Gastrocnemius medialis (tissue), 4 donors: ENCODE results near the gene ITPK1. TPM values are rescaled to one million over a fixed set of nuclear protein-coding genes. Genes with fewer than 3 reads are reported as not detected.
"Not testable (repeated sequence)": the region's sequence is repeated elsewhere in the genome, so short reads cannot be mapped to it uniquely, and the experiment has no call there.

Source experiments
- ATAC-seq, 2 donors: fragments of 150-250 bp; one replicate each; pipeline ENCODE4 v1.9.1; 2016
- DNase-seq, 2 donors: peaks; one replicate each; pipeline ENCODE4 v3.0.0-alpha.2; 2019
- H3K27ac ChIP-seq, 4 donors: fragments of 200-600 bp; sonication (generic); 1 replicate in 1 of 4; 2 replicates in 3 of 4; pipeline ENCODE4 v1.5.1; 2016 to 2018; ENCODE audit warnings: mild to moderate bottlenecking in 2 of 4, moderate library complexity in 1 of 4
- H3K27me3 ChIP-seq, 3 donors: fragments of 200-600 bp; sonication (generic) in 2 of 3; 1 replicate in 1 of 3; 2 replicates in 2 of 3; pipeline versions ENCODE4 v1.5.1 to v1.6.0; 2016 to 2019; ENCODE audit warnings: mild to moderate bottlenecking in 1 of 3, moderate library complexity in 1 of 3
- H3K36me3 ChIP-seq, 2 donors: fragments of 200-600 bp; sonication (generic) in 1 of 2; one replicate each; pipeline ENCODE4 v1.5.1; 2017 to 2018
- H3K4me1 ChIP-seq, 2 donors: fragments of 200-600 bp; sonication (generic) in 1 of 2; one replicate each; pipeline ENCODE4 v1.5.1; 2016 to 2017; ENCODE audit warnings: mild to moderate bottlenecking in 2 of 2
- H3K4me3 ChIP-seq, 4 donors: fragments of 200-600 bp; sonication (generic) in 3 of 4; 1 replicate in 1 of 4; 2 replicates in 3 of 4; pipeline ENCODE4 v1.5.1; 2016 to 2019; ENCODE audit warnings: mild to moderate bottlenecking in 2 of 4
- H3K9me3 ChIP-seq, 3 donors: fragments of 200-600 bp; sonication (generic) in 2 of 3; 1 replicate in 1 of 3; 2 replicates in 2 of 3; pipeline ENCODE4 v1.5.1; 2016 to 2019
- POLR2A ChIP-seq, 2 donors: fragments of 450-650 bp; IDR thresholded peaks; one replicate each; pipeline ENCODE4 v1.6.1; 2017; ENCODE audit warnings: antibody characterized with exemption in 2 of 2, mild to moderate bottlenecking in 2 of 2, moderate library complexity in 2 of 2
- in situ Hi-C, 4 donors: fragments of 200-750 bp; cut with MboI; loops; one replicate each; pipeline versions ENCODE4 v1.15.0 to v1.8.0; 2017; ENCODE audit warnings: low sequenced_read_pairs in 4 of 4
- intact Hi-C: fragments of 100-400 bp; cut with DNase I; formaldehyde crosslinking; loops from one replicate; pipeline ENCODE4 v1.15.1; 2023; ENCODE audit warnings: low total_unique reads
- total RNA-seq, 4 donors: library from RNA; depleted of rRNA; stranded (reverse); fragments of >200 nt; gene quantifications; one replicate each; pipeline versions ENCODE4 v1.1.0 to v1.2.3, GENCODE V29; 2016
- TF ChIP-seq, protein P1 (sequence below), 5 experiments: fragments of 450-650 bp in 3 of 5; fragments of 200-600 bp in 2 of 5; sonication (generic) in 2 of 5; IDR thresholded peaks in 4 of 5; conservative IDR thresholded peaks in 1 of 5; 1 replicate in 4 of 5; 2 replicates in 1 of 5; pipeline ENCODE4 v1.5.1; 2016 to 2019; ENCODE audit warnings: antibody characterized with exemption in 5 of 5, mild to moderate bottlenecking in 3 of 5, moderate library complexity in 3 of 5

The ITPK1 gene
- total RNA-seq, 4 donors from 2014 or later = 49.7 to 80.1 (median 53.6) TPM

DNA sequence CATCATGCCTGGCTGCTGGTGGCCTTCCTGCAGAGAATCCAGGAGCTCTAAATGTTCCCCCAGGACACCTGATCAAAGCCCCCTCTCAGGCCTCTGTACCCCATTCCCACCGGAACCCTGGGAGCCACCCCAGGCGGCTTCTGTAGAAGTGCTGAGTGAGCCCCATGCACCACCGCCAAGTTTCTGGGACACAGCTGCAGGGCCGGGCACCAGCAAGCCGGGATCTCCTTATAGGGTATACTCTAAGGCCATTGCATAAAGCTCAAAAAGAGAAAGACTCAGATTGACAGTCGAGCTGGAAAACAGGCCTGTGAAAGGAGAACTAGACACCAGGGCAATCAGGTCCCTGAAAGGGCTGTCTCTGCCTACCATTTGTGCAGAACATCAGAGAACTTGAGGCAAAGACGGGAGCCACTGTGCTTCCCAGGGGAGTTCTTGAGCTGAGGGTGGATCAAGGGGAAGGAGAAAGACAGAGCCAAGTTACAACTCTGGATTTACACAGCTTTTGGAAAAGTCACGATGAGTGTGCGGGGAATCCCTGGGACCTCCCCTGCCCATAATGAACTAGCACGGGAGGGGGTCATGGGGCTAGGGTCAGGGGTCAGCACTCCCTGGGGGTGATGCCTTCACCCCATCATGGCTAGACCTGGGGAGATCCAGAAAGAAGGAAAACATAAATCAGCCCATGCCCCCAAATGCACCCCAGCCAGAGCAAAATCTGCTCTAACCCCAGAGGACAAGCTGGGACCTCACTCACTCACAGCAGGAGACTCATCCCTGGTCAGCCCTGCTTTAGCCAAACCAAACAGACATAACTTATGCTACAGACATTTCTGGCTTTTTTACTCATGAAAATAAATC lies 51.1 kb downstream of the ITPK1 start:
- ATAC-seq (peak in 1 of 2 donors; percentile 80), DNase-seq (peak in 1 of 2 donors; percentile 44)
- no peak overlapping the region for H3K4me3 ChIP-seq
- H3K36me3 ChIP-seq = no peaks in the 10 kb centered on the region
- no peaks in the 10 kb centered on the region for H3K27me3 ChIP-seq
- no peaks in the 10 kb centered on the region for H3K9me3 ChIP-seq
- TF ChIP-seq, protein P1, sequence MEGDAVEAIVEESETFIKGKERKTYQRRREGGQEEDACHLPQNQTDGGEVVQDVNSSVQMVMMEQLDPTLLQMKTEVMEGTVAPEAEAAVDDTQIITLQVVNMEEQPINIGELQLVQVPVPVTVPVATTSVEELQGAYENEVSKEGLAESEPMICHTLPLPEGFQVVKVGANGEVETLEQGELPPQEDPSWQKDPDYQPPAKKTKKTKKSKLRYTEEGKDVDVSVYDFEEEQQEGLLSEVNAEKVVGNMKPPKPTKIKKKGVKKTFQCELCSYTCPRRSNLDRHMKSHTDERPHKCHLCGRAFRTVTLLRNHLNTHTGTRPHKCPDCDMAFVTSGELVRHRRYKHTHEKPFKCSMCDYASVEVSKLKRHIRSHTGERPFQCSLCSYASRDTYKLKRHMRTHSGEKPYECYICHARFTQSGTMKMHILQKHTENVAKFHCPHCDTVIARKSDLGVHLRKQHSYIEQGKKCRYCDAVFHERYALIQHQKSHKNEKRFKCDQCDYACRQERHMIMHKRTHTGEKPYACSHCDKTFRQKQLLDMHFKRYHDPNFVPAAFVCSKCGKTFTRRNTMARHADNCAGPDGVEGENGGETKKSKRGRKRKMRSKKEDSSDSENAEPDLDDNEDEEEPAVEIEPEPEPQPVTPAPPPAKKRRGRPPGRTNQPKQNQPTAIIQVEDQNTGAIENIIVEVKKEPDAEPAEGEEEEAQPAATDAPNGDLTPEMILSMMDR (IDR thresholded peaks at IDR 0.05 in 4 of 5, conservative IDR thresholded peaks at IDR 0.05 in 1 of 5) = no peak
- TF ChIP-seq POLR2A (IDR thresholded peaks at IDR 0.05) = no peak
- intact Hi-C loops (no loop called here), in situ Hi-C loops (no loop called here)
- H3K27ac ChIP-seq = peak overlapping the region in 2 of 4 donors; percentile 34 to 35
- peaks cover 0 to 9% of the 10 kb centered on the region in 2 donors for H3K4me1 ChIP-seq

DNA sequence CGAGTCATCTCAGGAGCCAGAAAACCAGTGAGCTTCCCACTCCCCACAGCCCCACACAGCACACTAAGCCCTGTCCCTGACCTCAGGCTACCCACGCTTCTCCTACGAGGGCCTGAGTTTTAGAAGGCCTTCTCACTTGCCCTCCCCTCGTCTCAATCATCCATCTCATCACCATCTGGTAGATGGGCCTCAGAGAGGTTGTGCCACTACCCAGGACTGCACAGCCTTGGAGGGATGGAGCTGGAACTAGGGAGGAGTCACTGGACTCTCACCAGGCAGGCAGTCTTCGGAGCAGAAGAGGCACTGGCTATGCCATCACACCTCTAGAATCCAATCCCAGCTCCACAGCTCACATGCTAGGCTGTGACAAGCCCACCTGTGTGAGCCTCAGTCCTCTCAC lies 52.3 kb downstream of the ITPK1 start:
- intact Hi-C loops = no loop called here
- in situ Hi-C loops = no loop called here
- H3K9me3 ChIP-seq = no peaks in the 10 kb centered on the region

DNA sequence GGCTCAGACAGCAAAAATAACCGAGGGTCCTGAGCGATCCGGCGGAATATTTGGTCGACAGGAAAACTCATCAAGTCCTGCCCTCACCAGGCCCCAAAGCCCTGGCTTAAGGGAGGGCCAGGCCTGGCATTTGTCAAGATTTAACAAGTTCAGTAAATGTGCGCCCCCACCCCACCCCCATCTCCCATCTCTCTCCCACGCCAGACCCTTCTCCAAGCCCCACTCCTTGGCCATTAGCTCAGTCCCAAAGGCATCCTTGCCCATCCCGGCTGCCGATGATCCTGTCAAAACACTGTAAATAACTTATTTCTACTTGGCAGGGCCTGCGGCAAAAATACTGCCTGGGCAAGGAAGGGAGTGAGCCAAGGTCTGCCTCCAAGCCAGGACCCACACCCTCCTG lies 52.8 kb downstream of the ITPK1 start:
- no peak overlapping the region for H3K27ac ChIP-seq

More for the DNA sequence above, 52.3 kb downstream of the ITPK1 start:
- Histone ChIP-seq H3K4me1 (peaks cover 0 to 9% of the 10 kb centered on the region in 2 donors), H3K4me3 (no peak overlapping the region), H3K27me3 (no peaks in the 10 kb centered on the region), H3K27ac (no peak overlapping the region), H3K36me3 (no peaks in the 10 kb centered on the region)
- ATAC-seq = no peak
- no peak for DNase-seq
- TF ChIP-seq, protein P1 (IDR thresholded peaks at IDR 0.05 in 4 of 5, conservative IDR thresholded peaks at IDR 0.05 in 1 of 5) = no peak
- TF ChIP-seq POLR2A (IDR thresholded peaks at IDR 0.05) = no peak

DNA sequence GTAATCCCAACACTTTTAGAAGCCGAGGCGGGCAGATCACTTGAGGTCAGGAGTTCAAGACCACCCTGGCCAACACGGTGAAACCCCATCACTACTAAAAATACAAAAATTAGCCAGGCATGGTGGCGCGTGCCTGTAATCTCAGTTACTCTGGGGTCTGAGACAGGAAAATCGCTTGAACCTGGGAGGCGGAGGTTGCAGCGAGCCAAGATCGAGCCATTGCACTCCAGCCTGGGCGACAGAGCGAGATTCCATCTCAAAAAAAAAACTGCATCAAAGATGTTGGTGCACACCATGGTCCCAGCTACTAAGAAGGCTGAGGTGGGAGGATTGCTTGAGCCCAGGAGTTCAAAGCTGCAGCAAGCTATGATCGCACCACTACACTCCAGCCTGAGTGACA lies 53.7 kb downstream of the ITPK1 start:
- intact Hi-C loops, ATAC-seq, H3K36me3 ChIP-seq, H3K27ac ChIP-seq, H3K4me3 ChIP-seq, H3K27me3 ChIP-seq, H3K4me1 ChIP-seq, in situ Hi-C loops, H3K9me3 ChIP-seq, DNase-seq: not testable (repeated sequence)

More for the DNA sequence above, 52.8 kb downstream of the ITPK1 start:
- in situ Hi-C loops = no loop called here
- no peak for ATAC-seq
- Histone ChIP-seq H3K9me3 (no peaks in the 10 kb centered on the region), H3K4me3 (no peak overlapping the region), H3K36me3 (no peaks in the 10 kb centered on the region), H3K27me3 (no peaks in the 10 kb centered on the region), H3K4me1 (peaks cover 0 to 9% of the 10 kb centered on the region in 2 donors)
- intact Hi-C loops = no loop called here
- DNase-seq = no peak
- no peak for TF ChIP-seq POLR2A (IDR thresholded peaks at IDR 0.05)
- TF ChIP-seq, protein P1 (IDR thresholded peaks at IDR 0.05 in 4 of 5, conservative IDR thresholded peaks at IDR 0.05 in 1 of 5) = no peak

DNA sequence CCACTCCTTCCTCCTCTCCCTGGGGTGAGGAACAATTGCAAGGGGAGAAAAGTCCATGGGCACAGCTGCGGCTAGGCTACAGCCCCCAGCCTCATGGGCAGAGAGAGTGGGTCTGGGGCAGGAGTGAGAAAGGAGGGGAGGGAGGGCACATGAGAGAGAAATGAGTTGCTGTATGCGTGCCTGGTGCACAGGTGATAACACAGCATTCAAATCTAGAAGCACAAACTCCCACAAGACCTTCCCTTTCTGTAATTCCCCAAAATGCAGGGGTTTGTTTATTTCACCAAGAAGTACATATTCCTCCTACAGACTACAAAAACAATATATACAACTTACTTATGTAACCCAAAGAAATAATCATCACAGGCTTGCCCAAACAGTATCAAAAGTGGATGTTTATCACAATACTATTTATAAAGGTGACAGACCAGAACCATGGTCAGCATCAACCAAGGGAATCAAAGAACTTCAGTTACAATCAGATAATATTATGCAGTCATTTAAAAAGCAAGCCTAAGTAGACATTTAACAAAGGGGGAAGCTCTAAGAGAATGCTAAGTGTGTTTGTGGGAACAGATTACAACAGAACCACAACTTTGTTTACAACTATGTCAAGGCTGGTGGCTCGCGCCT lies 54.2 kb downstream of the ITPK1 start:
- no peak for TF ChIP-seq POLR2A (IDR thresholded peaks at IDR 0.05)
- TF ChIP-seq, protein P1 (IDR thresholded peaks at IDR 0.05 in 4 of 5, conservative IDR thresholded peaks at IDR 0.05 in 1 of 5) = no peak
- Histone ChIP-seq H3K36me3 (no peaks in the 10 kb centered on the region), H3K27me3 (no peaks in the 10 kb centered on the region), H3K4me3 (no peak overlapping the region), H3K27ac (no peak overlapping the region), H3K9me3 (no peaks in the 10 kb centered on the region), H3K4me1 (peaks cover 6 to 9% of the 10 kb centered on the region in 2 donors)
- intact Hi-C loops (no loop called here), in situ Hi-C loops (no loop called here)
- no peak for DNase-seq
- ATAC-seq = no peak
